Measurements from ENCODE around the gene WDR43.
"Not testable (repeated sequence)": the region's sequence is repeated elsewhere in the genome, so short reads cannot be mapped to it uniquely, and the experiment has no call there.

Gene WDR43

GRCh38 chr2:28972778-28973335, 78.4 kb downstream of the WDR43 start:
- DNase-seq: no peak

- DNase-seq: no peak
Observed at GRCh38 chr2:28974252-28974651, 79.8 kb downstream of the WDR43 start.

- no peak for DNase-seq
Observed at GRCh38 chr2:28975671-28976070, 81.2 kb downstream of the WDR43 start.

- no peak for DNase-seq
Observed at GRCh38 chr2:28976584-28976983, 82.1 kb downstream of the WDR43 start.

- no peak for DNase-seq
Observed at GRCh38 chr2:28977176-28977875, 82.9 kb downstream of the WDR43 start.

- DNase-seq: not testable (repeated sequence)
Observed at GRCh38 chr2:28978001-28978400, 83.5 kb downstream of the WDR43 start.

- no peak for DNase-seq
Observed at GRCh38 chr2:28978606-28979005, 84.1 kb downstream of the WDR43 start.

GRCh38 chr2:28979041-28979440, 84.6 kb downstream of the WDR43 start:
- DNase-seq: no peak

- DNase-seq: no peak
Observed at GRCh38 chr2:28979576-28980366, 85.3 kb downstream of the WDR43 start.

- no peak for DNase-seq
Observed at GRCh38 chr2:28980368-28981015, 86.0 kb downstream of the WDR43 start.

GRCh38 chr2:28981016-28981441, 86.6 kb downstream of the WDR43 start, which contains the start of gene TOGARAM2:
TSS of gene TOGARAM2 (plus strand) at chr2:28981298. CDS start at chr2:28994835, 13,537 bp downstream.
- DNase-seq: no peak

- no peak for DNase-seq
Observed at GRCh38 chr2:28981620-28982376, 87.3 kb downstream of the WDR43 start.

- DNase-seq: no peak
Observed at GRCh38 chr2:28982381-28982950, 88.0 kb downstream of the WDR43 start.

GRCh38 chr2:28986429-28986828, 92.0 kb downstream of the WDR43 start:
- DNase-seq: no peak

- no peak for DNase-seq
Observed at GRCh38 chr2:28989973-28990372, 95.5 kb downstream of the WDR43 start.

GRCh38 chr2:28990445-28990844, 96.0 kb downstream of the WDR43 start:
- no peak for DNase-seq

GRCh38 chr2:28991021-28991420, 96.6 kb downstream of the WDR43 start:
- DNase-seq: no peak

GRCh38 chr2:28991460-28991859, 97.0 kb downstream of the WDR43 start:
- DNase-seq: no peak

- DNase-seq: no peak
Observed at GRCh38 chr2:28993206-28993960, 98.9 kb downstream of the WDR43 start.

GRCh38 chr2:28994074-28994473, 99.6 kb downstream of the WDR43 start:
- no peak for DNase-seq

GRCh38 chr2:28994679-28995078, 100.2 kb downstream of the WDR43 start:
- no peak for DNase-seq
